DMS53 treated with DMSO at 0.1 percent for 48 hours (cell line): ENCODE results near the gene GABRA5.

Experiments
- DNase-seq: peaks from one replicate; lab custom pipeline; 2025; ENCODE audit not compliant: unreplicated experiment; lab: John Stamatoyannopoulos, UW

Gene GABRA5

DNA sequence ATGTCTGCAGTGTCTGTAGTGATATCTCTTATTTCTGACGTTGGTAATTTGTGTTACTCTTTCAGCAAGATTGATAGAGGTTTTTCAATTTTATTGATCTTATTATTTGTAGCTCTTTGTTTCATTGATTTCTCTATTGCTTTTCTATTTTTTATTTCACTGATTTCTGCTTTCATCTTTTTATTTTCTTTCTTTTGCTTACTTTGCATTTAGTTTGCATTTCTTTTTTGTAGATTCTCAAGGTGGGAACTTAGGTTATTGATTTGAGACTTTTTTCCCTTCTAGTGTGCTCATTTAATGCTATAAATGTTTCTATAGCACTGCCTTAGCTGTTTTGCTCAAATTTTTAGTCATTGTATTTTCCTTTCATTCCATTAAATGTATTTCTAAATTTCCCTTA, 54.6 kb downstream of the GABRA5 start:
- no peak for DNase-seq

GRCh38 chr15:26926081-26926480, 59.2 kb downstream of the GABRA5 start:
- DNase-seq, result no peak

GRCh38 chr15:26928051-26928450, 61.2 kb downstream of the GABRA5 start:
- DNase-seq, result no peak

DNA sequence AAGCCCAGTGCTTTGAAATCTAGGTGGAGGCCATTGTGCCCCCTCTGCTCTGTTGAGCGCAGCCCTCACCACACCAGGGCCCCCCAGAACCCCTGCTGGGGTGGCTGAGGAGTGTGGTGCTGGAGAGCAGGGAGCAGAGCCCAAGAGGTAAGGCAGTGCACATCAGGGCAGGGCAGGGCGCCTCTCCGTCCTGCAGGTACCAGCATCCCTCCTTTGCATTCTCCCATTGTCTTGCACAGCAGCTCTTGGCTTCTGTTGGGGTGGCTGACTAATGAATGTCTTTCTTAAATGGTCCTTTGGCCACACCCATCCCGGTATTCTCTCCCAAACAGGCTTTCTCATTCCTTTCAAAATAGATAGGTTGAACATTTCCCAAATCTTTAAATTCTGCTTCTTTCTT, 62.7 kb downstream of the GABRA5 start:
- DNase-seq, result no peak

DNA sequence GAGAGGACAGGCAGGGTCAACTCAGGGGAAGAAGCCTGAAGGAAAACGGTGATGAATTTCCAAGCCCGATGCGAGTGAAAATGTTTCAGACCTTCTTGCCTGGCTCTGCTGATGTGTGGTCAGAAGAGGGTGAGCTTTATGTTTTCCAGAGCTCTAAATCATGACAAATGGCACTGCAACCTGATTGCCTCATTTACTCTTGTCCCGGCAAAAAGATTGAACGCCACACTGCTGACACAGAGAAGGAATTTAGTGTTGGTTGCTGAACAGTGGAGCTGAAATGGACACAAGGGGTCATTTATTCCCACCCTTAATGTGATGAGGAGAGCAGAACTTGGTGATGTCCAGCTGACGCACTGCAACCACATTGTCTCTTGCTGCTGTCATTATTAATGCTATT, 68.0 kb downstream of the GABRA5 start:
- no peak for DNase-seq

GRCh38 chr15:26935322-26935721, 68.5 kb downstream of the GABRA5 start:
- no peak for DNase-seq

DNA sequence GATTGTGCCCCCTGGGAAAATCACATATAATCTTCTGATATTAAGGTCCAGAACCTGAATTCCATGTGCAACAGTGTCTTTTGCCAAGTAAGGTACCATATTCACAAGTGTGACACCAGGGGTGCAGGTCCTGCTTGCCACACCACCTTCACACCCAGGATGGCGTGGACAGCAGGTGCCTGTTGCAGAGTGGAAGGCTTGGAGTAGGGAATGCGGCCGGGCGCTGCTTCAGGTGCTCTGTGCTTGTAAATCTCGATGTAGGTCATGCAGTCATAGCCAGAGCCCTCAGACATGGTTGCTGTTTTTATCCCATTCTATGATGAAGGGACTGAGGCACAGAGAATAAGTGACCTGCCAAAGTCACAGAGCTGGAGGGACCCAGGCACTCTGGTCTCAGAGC, 69.6 kb downstream of the GABRA5 start:
- DNase-seq, result no peak

GRCh38 chr15:26937134-26937533, 70.3 kb downstream of the GABRA5 start:
- no peak for DNase-seq

DNA sequence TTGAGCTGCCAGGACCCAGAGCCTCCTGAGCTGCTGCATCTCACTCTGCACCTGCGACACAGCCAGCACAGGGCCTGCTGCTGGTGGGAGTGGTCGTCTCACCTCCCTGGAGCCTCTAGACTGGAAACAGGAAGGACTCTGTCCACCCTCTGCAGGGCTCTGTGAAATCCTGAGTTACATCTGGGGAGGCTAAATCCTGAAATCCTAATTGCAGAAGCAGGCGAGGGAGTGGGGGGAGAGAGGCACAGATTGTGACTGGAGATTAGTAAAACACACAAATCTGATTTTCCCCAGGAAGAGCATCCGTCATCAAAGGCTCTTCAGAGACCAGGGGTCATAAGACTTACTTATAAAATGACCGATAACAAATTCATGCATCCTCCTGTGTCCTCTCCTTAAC, 72.5 kb downstream of the GABRA5 start:
- DNase-seq, result no peak

DNA sequence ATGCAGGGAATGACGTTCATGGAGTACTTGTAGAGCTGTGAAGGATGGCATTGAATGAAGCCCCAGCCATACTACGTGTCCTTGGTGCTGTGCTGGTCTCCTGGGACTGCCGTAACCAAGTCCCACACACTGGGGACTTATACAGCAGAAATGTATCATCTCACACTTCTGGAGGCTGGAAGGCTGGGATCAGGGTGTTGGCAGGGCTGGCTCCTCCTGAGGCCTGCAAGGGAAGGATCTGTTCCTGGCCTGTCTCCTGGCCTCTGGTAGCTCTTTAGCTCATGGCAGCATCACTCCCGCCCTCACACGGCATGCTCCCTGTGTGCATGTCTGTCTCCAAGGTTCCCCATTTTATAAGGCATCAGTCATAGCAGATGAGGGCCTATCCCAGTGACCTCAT, 74.6 kb downstream of the GABRA5 start:
- no peak for DNase-seq

DNA sequence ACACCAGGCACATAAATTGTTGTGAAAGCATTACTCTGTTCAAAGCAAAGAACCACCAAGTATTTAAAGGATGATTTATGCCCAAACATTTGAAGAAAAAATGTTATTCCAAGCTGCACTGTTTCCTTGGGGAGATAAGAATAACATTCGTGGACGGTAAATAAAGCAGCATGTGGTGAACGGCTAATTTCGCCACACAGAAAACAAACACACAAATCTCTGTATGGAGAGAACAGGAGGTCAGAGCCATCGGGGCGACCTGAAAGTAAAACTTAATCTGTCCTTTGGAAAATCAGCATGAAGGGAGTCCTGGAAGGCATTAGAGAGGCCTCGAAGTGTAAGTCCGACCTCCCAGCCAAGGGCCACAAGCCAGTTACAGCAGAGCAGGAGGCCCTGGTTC, 77.0 kb downstream of the GABRA5 start:
- no peak for DNase-seq

- no peak for DNase-seq
These were observed 78.2 kb downstream of the GABRA5 start for GRCh38 chr15:26945046-26945445.

- no peak for DNase-seq
These were observed 83.1 kb downstream of the GABRA5 start for GRCh38 chr15:26950001-26950400.

- no peak for DNase-seq
These were observed 87.5 kb downstream of the GABRA5 start for GRCh38 chr15:26954403-26954802.

- no peak for DNase-seq
These were observed 100.9 kb downstream of the GABRA5 start for GRCh38 chr15:26967719-26968269.

DNA sequence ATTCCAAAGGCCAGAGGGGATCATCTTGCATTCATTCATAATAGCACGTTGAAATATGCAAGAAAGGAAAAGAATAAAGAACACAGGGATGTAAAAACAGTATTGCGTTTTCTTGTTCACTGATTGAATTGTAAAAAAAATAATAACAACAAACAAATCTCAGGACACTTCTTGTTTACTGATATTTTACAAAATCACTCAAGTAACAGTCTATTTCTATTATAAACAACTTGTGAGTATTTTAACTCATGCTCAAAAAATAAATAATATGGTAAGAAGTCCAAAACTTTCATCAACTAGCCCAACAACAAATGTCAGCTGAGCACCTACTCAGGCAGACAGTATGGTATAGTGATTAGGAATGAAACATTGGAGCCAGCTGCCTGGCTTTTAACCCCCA, 101.9 kb downstream of the GABRA5 start:
- DNase-seq, result no peak

DNA sequence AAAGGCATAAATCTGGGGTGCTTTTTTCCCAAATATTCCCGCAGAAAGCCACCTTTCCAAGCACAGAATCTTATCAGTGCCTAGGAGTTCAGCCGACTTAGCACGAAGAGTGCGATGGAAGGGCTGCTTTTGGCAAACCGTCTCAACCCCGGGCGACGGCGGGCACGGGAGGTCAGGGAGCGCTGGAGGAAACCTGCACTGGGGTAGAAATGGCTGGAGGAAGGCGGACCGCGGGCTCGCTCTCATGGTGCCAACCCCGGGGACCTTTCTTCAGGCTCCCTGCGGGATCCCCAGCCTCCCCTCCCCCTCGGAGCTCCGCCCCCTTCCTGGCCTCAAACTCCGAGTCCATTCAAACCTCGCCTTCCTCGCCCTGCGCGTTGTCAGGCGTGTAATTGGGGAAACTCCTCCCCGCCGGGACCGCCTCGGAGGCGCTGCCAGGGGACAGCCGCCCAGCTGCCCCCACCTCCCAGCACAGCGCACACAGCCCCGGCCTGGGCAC, 103.9 kb downstream of the GABRA5 start, which contains the start of gene GABRG3:
GABRG3 (plus strand) TSS at position 470 of the 499 bp plus-strand sequence.
- DNase-seq, result no peak

DNA sequence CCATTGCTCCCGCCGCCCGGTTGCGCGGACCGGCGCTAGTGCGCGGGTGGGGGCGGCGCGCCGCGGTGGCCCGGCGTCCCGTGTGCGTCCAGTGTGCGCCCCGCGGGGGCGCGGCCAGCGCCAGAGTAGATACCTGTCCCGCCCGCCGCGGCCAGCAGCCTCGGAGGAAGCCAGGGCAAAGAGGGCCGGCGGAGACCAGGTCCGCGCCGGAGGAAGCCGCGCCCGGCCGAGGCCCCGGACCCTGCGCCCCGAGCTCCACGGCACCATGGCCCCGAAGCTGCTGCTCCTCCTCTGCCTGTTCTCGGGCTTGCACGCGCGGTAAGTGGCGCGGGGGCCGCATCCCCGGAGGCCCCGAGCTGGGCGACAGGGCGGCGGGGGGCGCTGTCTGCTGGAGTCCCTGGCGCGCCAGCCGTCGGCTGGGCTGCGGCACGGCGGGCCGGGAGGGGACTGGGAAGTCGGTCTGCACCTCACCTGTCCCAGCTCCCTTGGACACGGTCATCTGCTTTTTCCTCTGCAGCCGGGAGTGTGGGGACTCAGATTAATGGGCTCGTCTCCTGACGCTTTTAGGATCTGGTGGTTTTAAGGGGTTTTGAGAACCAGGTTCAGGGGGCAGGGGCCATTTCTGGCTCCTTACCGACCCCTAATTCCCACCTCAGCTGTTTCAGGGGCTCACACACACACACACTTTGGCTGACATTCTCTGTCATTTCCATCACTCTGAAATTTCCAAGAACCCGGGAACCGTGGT, 104.6 kb downstream of the GABRA5 start:
- DNase-seq, result no peak

- no peak for DNase-seq
These were observed 105.8 kb downstream of the GABRA5 start for GRCh38 chr15:26972636-26973035.

GRCh38 chr15:26974120-26974780, 107.4 kb downstream of the GABRA5 start:
- peak; percentile 18 for DNase-seq

GRCh38 chr15:26981492-26981891, 114.6 kb downstream of the GABRA5 start:
- no peak for DNase-seq

DNA sequence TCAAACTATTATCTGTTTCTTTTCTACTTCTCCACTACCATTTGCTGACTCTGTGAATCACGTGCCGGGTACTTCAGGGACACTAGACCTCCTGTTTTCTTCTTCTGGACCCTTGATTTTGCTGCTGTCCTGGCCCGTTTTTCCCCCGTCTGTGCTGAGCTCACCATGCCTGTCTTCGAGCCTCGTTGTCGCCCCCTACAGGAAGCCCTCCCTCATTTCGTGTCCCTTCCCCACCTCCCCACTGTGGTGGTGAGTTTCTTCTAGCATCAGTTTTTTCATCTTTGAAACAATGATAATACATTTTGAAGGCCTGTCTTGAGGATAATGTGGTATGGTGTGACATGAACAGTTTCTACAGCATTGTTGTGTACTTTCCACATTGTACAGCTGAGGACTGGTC, 117.0 kb downstream of the GABRA5 start:
- no peak for DNase-seq
